PFSK-1 (cell line): Measurements from ENCODE around the gene TNFRSF12A.

Experiments used
- POLR2AphosphoS5 ChIP-seq: IDR thresholded peaks from 2 replicates; pipeline ENCODE4 v1.6.1; 2012; ENCODE audit warnings: low read depth, mild to moderate bottlenecking, control low read depth, low read length, moderate library complexity
- SIN3A ChIP-seq: IDR thresholded peaks from 2 replicates; pipeline ENCODE4 v1.6.1; 2012; ENCODE audit warnings: mild to moderate bottlenecking, low read length, moderate library complexity, borderline replicate concordance; ENCODE audit not compliant: insufficient read depth
- TF ChIP-seq, protein P1 (sequence below), 2 experiments: IDR thresholded peaks; 2 replicates each; pipeline versions ENCODE4 v1.6.1 to v1.8.0; 2011 to 2012; ENCODE audit warnings: low read depth in 2 of 2, low read length in 2 of 2, control low read depth in 1 of 2, inconsistent platforms in 1 of 2, mild to moderate bottlenecking in 1 of 2, moderate library complexity in 1 of 2; ENCODE audit not compliant: insufficient read depth in 1 of 2

DNA sequence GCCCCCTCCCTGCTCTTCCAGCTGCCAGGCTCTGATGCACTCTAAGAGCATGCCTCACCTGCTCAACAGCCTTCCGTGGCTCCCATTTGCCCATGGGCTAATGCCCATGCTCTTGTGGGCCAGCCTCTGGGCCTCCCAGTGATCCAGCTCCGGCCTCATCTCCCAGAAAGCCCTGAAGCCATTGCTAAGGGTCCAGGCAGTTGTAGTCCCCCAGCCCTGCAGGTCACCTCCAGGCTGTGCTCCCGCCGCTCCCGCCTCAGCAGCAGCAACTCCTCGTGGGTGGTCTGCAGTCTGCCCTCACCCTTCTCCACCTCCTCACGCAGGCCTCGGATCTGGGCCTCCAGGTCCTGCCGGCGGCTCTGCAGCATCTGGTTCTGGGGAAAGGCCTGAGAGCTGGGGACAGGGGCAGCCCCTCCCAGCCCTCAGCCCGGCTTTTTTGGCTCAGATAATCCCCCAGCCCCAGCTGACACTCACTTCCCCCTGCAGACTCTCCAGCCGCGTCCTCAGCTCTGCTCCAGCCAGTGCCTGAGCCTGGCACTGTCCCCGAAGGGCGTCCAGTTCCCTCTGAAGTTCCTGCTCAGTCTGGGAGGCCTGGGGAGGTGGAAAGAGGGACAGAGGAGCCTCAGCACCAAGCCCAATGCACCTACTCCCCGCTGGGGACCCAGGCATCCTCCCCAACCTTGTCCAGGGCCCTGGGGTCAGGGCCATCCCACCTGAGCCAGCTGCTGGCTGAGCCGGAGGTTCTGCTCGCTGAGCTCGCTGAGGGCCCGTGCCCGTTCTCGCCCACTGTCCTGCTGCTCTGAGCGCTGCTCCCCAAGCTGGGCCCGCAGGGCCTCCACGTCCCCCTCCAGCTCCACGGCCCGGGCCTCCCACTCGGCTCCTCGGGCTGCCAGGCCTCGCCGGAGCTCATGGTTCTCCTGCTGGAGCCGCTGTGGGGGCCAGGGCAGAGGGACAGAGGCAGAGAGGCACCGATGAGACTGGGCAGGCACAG lies 10.3 kb downstream of the TNFRSF12A start:
- TF ChIP-seq SIN3A: no peak
- TF ChIP-seq POLR2AphosphoS5: no peak
- TF ChIP-seq, protein P1, sequence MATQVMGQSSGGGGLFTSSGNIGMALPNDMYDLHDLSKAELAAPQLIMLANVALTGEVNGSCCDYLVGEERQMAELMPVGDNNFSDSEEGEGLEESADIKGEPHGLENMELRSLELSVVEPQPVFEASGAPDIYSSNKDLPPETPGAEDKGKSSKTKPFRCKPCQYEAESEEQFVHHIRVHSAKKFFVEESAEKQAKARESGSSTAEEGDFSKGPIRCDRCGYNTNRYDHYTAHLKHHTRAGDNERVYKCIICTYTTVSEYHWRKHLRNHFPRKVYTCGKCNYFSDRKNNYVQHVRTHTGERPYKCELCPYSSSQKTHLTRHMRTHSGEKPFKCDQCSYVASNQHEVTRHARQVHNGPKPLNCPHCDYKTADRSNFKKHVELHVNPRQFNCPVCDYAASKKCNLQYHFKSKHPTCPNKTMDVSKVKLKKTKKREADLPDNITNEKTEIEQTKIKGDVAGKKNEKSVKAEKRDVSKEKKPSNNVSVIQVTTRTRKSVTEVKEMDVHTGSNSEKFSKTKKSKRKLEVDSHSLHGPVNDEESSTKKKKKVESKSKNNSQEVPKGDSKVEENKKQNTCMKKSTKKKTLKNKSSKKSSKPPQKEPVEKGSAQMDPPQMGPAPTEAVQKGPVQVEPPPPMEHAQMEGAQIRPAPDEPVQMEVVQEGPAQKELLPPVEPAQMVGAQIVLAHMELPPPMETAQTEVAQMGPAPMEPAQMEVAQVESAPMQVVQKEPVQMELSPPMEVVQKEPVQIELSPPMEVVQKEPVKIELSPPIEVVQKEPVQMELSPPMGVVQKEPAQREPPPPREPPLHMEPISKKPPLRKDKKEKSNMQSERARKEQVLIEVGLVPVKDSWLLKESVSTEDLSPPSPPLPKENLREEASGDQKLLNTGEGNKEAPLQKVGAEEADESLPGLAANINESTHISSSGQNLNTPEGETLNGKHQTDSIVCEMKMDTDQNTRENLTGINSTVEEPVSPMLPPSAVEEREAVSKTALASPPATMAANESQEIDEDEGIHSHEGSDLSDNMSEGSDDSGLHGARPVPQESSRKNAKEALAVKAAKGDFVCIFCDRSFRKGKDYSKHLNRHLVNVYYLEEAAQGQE (IDR thresholded peaks at IDR 0.05; ENCODE audit: insufficient read depth in 1 of 2, low read depth in 2 of 2, low read length in 2 of 2): no peak
